Suprapubic skin (tissue), 4 donors: ENCODE measurements around the gene ZFAND6.

ENCODE experiments used
- EP300 ChIP-seq: sonication (generic); formaldehyde crosslinking; IDR thresholded peaks from one replicate; pipeline ENCODE4 v1.6.1; 2017; ENCODE audit warnings: antibody characterized with exemption
- POLR2A ChIP-seq, 2 donors: fragments of 450-650 bp; IDR thresholded peaks; one replicate each; pipeline ENCODE4 v1.6.1; 2017; ENCODE audit warnings: antibody characterized with exemption in 2 of 2, mild to moderate bottlenecking in 2 of 2, moderate library complexity in 2 of 2
- POLR2AphosphoS5 ChIP-seq, 3 donors: sonication (generic); formaldehyde crosslinking; IDR thresholded peaks; one replicate each; pipeline ENCODE4 v1.6.1; 2017; ENCODE audit warnings: antibody characterized with exemption in 3 of 3
- TF ChIP-seq, protein P1 (sequence below), 2 donors: fragments of 200-600 bp in 1 of 2; fragments of 450-650 bp in 1 of 2; sonication (generic) in 1 of 2; IDR thresholded peaks; one replicate each; pipeline ENCODE4 v1.5.1; 2016 to 2019; ENCODE audit warnings: antibody characterized with exemption in 2 of 2, mild to moderate bottlenecking in 1 of 2, moderate library complexity in 1 of 2

DNA sequence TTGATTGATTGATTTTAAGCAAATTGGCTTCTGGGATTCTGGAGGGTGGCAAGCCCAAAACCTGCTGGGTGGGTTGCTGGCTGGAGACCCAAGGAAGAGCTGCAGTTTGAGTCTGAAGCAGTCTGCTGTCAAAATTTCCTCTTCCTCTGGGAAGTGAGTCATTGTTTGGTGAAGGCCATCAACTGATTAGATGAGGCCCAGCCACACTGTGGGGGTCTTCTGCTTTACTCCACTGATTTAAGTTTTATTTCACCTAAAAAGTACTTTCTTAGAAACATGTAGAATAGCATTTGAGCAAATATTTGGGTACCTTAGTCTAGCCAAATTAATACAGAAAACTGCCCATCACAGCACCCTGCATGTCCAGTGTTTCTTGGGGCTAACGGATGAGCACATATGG, 127.1 kb downstream of the ZFAND6 start:
- TF ChIP-seq, protein P1, sequence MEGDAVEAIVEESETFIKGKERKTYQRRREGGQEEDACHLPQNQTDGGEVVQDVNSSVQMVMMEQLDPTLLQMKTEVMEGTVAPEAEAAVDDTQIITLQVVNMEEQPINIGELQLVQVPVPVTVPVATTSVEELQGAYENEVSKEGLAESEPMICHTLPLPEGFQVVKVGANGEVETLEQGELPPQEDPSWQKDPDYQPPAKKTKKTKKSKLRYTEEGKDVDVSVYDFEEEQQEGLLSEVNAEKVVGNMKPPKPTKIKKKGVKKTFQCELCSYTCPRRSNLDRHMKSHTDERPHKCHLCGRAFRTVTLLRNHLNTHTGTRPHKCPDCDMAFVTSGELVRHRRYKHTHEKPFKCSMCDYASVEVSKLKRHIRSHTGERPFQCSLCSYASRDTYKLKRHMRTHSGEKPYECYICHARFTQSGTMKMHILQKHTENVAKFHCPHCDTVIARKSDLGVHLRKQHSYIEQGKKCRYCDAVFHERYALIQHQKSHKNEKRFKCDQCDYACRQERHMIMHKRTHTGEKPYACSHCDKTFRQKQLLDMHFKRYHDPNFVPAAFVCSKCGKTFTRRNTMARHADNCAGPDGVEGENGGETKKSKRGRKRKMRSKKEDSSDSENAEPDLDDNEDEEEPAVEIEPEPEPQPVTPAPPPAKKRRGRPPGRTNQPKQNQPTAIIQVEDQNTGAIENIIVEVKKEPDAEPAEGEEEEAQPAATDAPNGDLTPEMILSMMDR (IDR thresholded peaks at IDR 0.05) = no peak
- TF ChIP-seq POLR2A (IDR thresholded peaks at IDR 0.05) (no peak), EP300 (no peak), POLR2AphosphoS5 (IDR thresholded peaks at IDR 0.05) (no peak)
